K562 (cell line): ENCODE measurements around the gene BMF. TPM values are rescaled to one million over a fixed set of nuclear protein-coding genes. Genes with fewer than 3 reads are reported as not detected.

Experiments used
- ATF3 ChIP-seq, 2 experiments: fragments of 450-650 bp in 1 of 2; sonication (generic) in 1 of 2; formaldehyde crosslinking in 1 of 2; IDR thresholded peaks in 1 of 2; conservative IDR thresholded peaks in 1 of 2; 2 replicates each; pipeline versions ENCODE4 v1.6.1 to v1.8.1; 2016 to 2023; ENCODE audit warnings: mild to moderate bottlenecking in 2 of 2, moderate library complexity in 2 of 2, inconsistent platforms in 1 of 2, missing genetic modification reagents in 1 of 2
- CC2D1A ChIP-seq: fragments of 450-650 bp; IDR thresholded peaks from 2 replicates; pipeline ENCODE4 v1.6.1; 2017; ENCODE audit warnings: mild to moderate bottlenecking
- EP300 ChIP-seq: IDR thresholded peaks from 2 replicates; pipeline ENCODE4 v1.6.1; 2012; ENCODE audit warnings: low read length, improper control_type of control experiment
- ETS1 ChIP-seq: conservative IDR thresholded peaks from 2 replicates; pipeline ENCODE4 v1.6.1; 2011; ENCODE audit warnings: low read depth, mild to moderate bottlenecking, low read length; ENCODE audit not compliant: control insufficient read depth
- FOSL1 ChIP-seq: fragments of 200-800 bp; sonication (Bioruptor generic); conservative IDR thresholded peaks from 2 replicates; pipeline ENCODE4 v1.6.1; 2016; ENCODE audit warnings: missing genetic modification characterization, missing compliant biosample characterization
- MAFG ChIP-seq: fragments of 450-650 bp; conservative IDR thresholded peaks from 2 replicates; pipeline ENCODE4 v1.6.1; 2016; ENCODE audit warnings: missing genetic modification characterization, missing compliant biosample characterization
- RBM25 ChIP-seq: fragments of 200-400 bp; formaldehyde crosslinking; IDR thresholded peaks from 2 replicates; pipeline ENCODE4 v1.6.1; 2018; ENCODE audit warnings: low read length, low read depth, moderate library complexity; ENCODE audit not compliant: severe bottlenecking
- SNRNP70 ChIP-seq: fragments of 200-400 bp; formaldehyde crosslinking; optimal IDR thresholded peaks from 2 replicates; pipeline ENCODE3; 2017; ENCODE audit warnings: low read depth, low read length
- polyA plus RNA-seq, 8 experiments: library from polyadenylated mRNA; depleted of rRNA in 4 of 8; stranded (reverse) in 5 of 8; unstranded in 3 of 8; fragments of >200 nt; fragmentation: Nextera tagmentation in 2 of 8; fragmentation: Illumina TruSeq in 1 of 8; extraction: Ambion mirVana in 2 of 8; extraction: Trizol in 1 of 8; gene quantifications; 2 replicates each; pipeline versions ENCODE4 v1.2.1 to v1.2.3, GENCODE V29; 2011 to 2014; ENCODE audit warnings: inconsistent platforms in 1 of 8, missing spikeins in 1 of 8
- total RNA-seq, 7 experiments: library from RNA; depleted of rRNA in 6 of 7; stranded (reverse); fragments of >200 nt in 6 of 7; fragmentation: Illumina TruSeq in 2 of 7; extraction: Trizol in 2 of 7; gene quantifications; 2 replicates each; pipeline versions ENCODE4 v1.2.1 to v1.2.3, GENCODE V29; 2011 to 2021; ENCODE audit warnings: low replicate concordance in 1 of 7
- TF ChIP-seq, protein P1 (sequence below), 2 experiments: fragments of 450-650 bp in 1 of 2; sonication (generic) in 1 of 2; formaldehyde crosslinking in 1 of 2; IDR thresholded peaks; 2 replicates each; pipeline versions ENCODE4 v1.7.1 to v1.9.0; 2016 to 2022; ENCODE audit warnings: inconsistent platforms in 1 of 2, mild to moderate bottlenecking in 1 of 2, missing genetic modification reagents in 1 of 2
- TF ChIP-seq, protein P2 (sequence below), 2 experiments: fragments of 450-650 bp in 1 of 2; IDR thresholded peaks; 2 replicates each; pipeline ENCODE4 v1.6.1; 2011 to 2017; ENCODE audit warnings: low read depth in 2 of 2, antibody characterized with exemption in 1 of 2, borderline replicate concordance in 1 of 2, low read length in 1 of 2, mild to moderate bottlenecking in 1 of 2, mixed read lengths in 1 of 2; ENCODE audit not compliant: control insufficient read depth in 1 of 2

Gene BMF
- total and polyA plus RNA-seq, 9 of the 15 experiments (the other 6 are each of a cell fraction or from before 2014, with no cell fraction given), result 0.25 to 0.91 (median 0.59) TPM; not detected in 2

- TF ChIP-seq MAFG (tag), result no peak
- TF ChIP-seq SNRNP70, result no peak
- TF ChIP-seq CC2D1A, result no peak
- peak; percentile 97 for TF ChIP-seq FOSL1 (tag)
- peak; percentile 98 for TF ChIP-seq ATF3 (IDR thresholded peaks at IDR 0.05)
- peak; percentile 97 for TF ChIP-seq ATF3 (CRISPR knock-in tag; conservative IDR thresholded peaks at IDR 0.05)
- no peak for TF ChIP-seq ETS1
- TF ChIP-seq EP300, result peak; percentile 76
- no peak for TF ChIP-seq RBM25
- TF ChIP-seq, protein P1, sequence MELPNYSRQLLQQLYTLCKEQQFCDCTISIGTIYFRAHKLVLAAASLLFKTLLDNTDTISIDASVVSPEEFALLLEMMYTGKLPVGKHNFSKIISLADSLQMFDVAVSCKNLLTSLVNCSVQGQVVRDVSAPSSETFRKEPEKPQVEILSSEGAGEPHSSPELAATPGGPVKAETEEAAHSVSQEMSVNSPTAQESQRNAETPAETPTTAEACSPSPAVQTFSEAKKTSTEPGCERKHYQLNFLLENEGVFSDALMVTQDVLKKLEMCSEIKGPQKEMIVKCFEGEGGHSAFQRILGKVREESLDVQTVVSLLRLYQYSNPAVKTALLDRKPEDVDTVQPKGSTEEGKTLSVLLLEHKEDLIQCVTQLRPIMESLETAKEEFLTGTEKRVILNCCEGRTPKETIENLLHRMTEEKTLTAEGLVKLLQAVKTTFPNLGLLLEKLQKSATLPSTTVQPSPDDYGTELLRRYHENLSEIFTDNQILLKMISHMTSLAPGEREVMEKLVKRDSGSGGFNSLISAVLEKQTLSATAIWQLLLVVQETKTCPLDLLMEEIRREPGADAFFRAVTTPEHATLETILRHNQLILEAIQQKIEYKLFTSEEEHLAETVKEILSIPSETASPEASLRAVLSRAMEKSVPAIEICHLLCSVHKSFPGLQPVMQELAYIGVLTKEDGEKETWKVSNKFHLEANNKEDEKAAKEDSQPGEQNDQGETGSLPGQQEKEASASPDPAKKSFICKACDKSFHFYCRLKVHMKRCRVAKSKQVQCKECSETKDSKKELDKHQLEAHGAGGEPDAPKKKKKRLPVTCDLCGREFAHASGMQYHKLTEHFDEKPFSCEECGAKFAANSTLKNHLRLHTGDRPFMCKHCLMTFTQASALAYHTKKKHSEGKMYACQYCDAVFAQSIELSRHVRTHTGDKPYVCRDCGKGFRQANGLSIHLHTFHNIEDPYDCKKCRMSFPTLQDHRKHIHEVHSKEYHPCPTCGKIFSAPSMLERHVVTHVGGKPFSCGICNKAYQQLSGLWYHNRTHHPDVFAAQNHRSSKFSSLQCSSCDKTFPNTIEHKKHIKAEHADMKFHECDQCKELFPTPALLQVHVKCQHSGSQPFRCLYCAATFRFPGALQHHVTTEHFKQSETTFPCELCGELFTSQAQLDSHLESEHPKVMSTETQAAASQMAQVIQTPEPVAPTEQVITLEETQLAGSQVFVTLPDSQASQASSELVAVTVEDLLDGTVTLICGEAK (IDR thresholded peaks at IDR 0.05), result peak; percentile 43; the same call in 1 of the 2 replicates
- TF ChIP-seq, protein P1 (CRISPR knock-in tag; IDR thresholded peaks at IDR 0.05), result no peak
- TF ChIP-seq, protein P2, sequence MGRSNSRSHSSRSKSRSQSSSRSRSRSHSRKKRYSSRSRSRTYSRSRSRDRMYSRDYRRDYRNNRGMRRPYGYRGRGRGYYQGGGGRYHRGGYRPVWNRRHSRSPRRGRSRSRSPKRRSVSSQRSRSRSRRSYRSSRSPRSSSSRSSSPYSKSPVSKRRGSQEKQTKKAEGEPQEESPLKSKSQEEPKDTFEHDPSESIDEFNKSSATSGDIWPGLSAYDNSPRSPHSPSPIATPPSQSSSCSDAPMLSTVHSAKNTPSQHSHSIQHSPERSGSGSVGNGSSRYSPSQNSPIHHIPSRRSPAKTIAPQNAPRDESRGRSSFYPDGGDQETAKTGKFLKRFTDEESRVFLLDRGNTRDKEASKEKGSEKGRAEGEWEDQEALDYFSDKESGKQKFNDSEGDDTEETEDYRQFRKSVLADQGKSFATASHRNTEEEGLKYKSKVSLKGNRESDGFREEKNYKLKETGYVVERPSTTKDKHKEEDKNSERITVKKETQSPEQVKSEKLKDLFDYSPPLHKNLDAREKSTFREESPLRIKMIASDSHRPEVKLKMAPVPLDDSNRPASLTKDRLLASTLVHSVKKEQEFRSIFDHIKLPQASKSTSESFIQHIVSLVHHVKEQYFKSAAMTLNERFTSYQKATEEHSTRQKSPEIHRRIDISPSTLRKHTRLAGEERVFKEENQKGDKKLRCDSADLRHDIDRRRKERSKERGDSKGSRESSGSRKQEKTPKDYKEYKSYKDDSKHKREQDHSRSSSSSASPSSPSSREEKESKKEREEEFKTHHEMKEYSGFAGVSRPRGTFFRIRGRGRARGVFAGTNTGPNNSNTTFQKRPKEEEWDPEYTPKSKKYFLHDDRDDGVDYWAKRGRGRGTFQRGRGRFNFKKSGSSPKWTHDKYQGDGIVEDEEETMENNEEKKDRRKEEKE (IDR thresholded peaks at IDR 0.05; ENCODE audit: borderline replicate concordance in 1 of 2, control insufficient read depth in 1 of 2, low read depth in 2 of 2, low read length in 1 of 2), result no peak
These were observed 10.0 kb downstream of the BMF start (continued) for GRCh38 chr15:40098489-40099261.
